ENCODE measurements around the gene AKAP11. TPM values are rescaled to one million over a fixed set of nuclear protein-coding genes. Genes with fewer than 3 reads are reported as not detected.

AKAP11 gene
- total and polyA plus RNA-seq, 2 of the 8 experiments (the other 6 are each of a cell fraction or from before 2014, with no cell fraction given), result 4.5 to 21.9 TPM

DNA sequence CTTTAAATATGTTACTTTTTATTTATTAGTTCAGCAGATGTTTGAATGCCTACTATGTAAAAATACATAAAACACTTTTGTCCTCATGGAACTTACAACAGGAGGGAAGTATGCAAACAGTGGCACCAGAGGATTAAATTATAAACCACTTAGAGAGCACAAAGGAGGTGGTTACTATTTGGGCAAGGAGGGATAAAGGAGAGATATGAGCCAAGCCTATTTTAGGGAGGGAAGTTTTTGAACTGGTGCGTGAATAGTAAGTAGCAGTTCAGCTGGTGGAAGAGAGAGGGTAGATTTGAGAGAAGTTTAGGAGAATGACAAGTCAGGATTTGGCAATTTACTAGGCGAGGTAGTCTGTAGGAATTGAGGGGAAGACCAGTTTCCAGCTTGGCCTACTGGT lies 8.6 kb downstream of the AKAP11 start:
- Histone ChIP-seq H2BK20ac (ENCODE audit: low read length) (no peak overlapping the region), H2BK15ac (ENCODE audit: low read length) (no peak overlapping the region), H4K91ac (replicated peaks; ENCODE audit: insufficient read length, low read length) (no peak overlapping the region), H3K27ac (ENCODE audit: low read depth, low read length) (no peak overlapping the region), H3K9ac (replicated peaks in 1 of 4; ENCODE audit: extremely low read depth in 1 of 4, low read depth in 3 of 4, low read length in 3 of 4) (no peak overlapping the region), H2AFZ (ENCODE audit: low read length) (no peak overlapping the region), H4K20me1 (replicated peaks in 1 of 2; ENCODE audit: control insufficient read depth in 1 of 2, insufficient read depth in 2 of 2, low read length in 2 of 2) (no peaks in the 10 kb centered on the region), H3K14ac (ENCODE audit: insufficient read length) (no peak overlapping the region), H4K8ac (ENCODE audit: extremely low read depth, insufficient read depth, low read length) (no peak overlapping the region), H2BK5ac (ENCODE audit: low read depth, low read length) (no peak overlapping the region), H3K79me1 (ENCODE audit: low read depth, low read length) (peaks cover 3% of the 10 kb centered on the region; the same call in 1 of the 2 replicates), H3K79me2 (ENCODE audit: control insufficient read depth in 1 of 2, insufficient read depth in 2 of 2, low read length in 2 of 2) (peaks cover 1 to 96% of the 10 kb centered on the region in 2 experiments; a peak in 3 of 4 replicates), H3K56ac (replicated peaks; ENCODE audit: insufficient read length, low read depth, low read length) (no peak overlapping the region), H3K36me3 (ENCODE audit: control insufficient read depth in 2 of 4, insufficient read depth in 4 of 4, low read length in 3 of 4) (no peaks in the 10 kb centered on the region), H3K4me3 (ENCODE audit: extremely low read depth in 1 of 4, insufficient read depth in 2 of 4, low read depth in 3 of 4, low read length in 4 of 4) (no peak overlapping the region), H3K18ac (ENCODE audit: extremely low read depth, low read length) (no peak overlapping the region), H2BK12ac (ENCODE audit: low read depth, low read length) (no peak overlapping the region), H3K4me1 (replicated peaks in 1 of 4; ENCODE audit: control insufficient read depth in 3 of 4, insufficient read depth in 4 of 4, low read length in 3 of 4) (peaks cover 0 to 18% (median 8%) of the 10 kb centered on the region in 4 experiments; a peak in 4 of 7 replicates), H3K23ac (ENCODE audit: insufficient read length) (no peak overlapping the region), H4K5ac (ENCODE audit: insufficient read length, low read depth, low read length) (no peak overlapping the region), H2BK120ac (replicated peaks; ENCODE audit: low read depth, low read length) (no peak overlapping the region), H3K23me2 (ENCODE audit: low read depth, low read length) (no peaks in the 10 kb centered on the region), H2AK5ac (ENCODE audit: low read depth, low read length) (no peak overlapping the region), H3K27me3 (replicated peaks in 1 of 4; ENCODE audit: control insufficient read depth in 3 of 4, extremely low read depth in 1 of 4, insufficient read depth in 3 of 4, low read length in 3 of 4) (no peaks in the 10 kb centered on the region), H3K9me3 (ENCODE audit: insufficient read depth in 2 of 2, low read depth in 1 of 2, low read length in 1 of 2) (no peaks in the 10 kb centered on the region), H3K4me2 (ENCODE audit: insufficient read depth in 1 of 2, low read depth in 2 of 2, low read length in 2 of 2) (no peak overlapping the region), H3K4ac (replicated peaks; ENCODE audit: insufficient read length, low read depth, low read length) (no peak overlapping the region)
- no peak for DNase-seq (ENCODE audit: low read depth in 1 of 2, low spot score in 2 of 2)
- 95 to 100% methylated on average over 1 to 2 of the region's 2 CpGs for WGBS, 2 experiments (ENCODE audit: extremely low coverage in 1 of 2, insufficient coverage in 1 of 2, insufficient read length in 1 of 2, insufficient replicate concordance in 2 of 2, low coverage in 1 of 2, low lambda C conversion rate in 2 of 2, missing lambda C conversion rate in 1 of 2)
- ChIA-PET CTCF (ENCODE audit: partially characterized antibody) (no interaction called here), POLR2A (ENCODE audit: partially characterized antibody) (interaction anchor here (1.3 kb wide), 1 partner anchor 9 kb away, joined by 8 read pairs; the partner anchor contains the start of gene AKAP11)
- no peak for FAIRE-seq
- TF ChIP-seq BACH1 (IDR thresholded peaks at IDR 0.05; ENCODE audit: low read length), result no peak
- TF ChIP-seq TEAD4 (IDR thresholded peaks at IDR 0.05; ENCODE audit: low read depth, low read length), result no peak
- TF ChIP-seq RXRA (IDR thresholded peaks at IDR 0.05; ENCODE audit: insufficient read depth, low read depth, low read length), result no peak
- no peak for TF ChIP-seq NRF1 (IDR thresholded peaks at IDR 0.05; ENCODE audit: low read depth, low read length)
- TF ChIP-seq MAFK (IDR thresholded peaks at IDR 0.05; ENCODE audit: low read depth, low read length), result no peak
- TF ChIP-seq CREB1 (IDR thresholded peaks at IDR 0.05), result no peak
- no peak for TF ChIP-seq ATF2 (IDR thresholded peaks at IDR 0.05; ENCODE audit: low read length)
- TF ChIP-seq, protein P1, sequence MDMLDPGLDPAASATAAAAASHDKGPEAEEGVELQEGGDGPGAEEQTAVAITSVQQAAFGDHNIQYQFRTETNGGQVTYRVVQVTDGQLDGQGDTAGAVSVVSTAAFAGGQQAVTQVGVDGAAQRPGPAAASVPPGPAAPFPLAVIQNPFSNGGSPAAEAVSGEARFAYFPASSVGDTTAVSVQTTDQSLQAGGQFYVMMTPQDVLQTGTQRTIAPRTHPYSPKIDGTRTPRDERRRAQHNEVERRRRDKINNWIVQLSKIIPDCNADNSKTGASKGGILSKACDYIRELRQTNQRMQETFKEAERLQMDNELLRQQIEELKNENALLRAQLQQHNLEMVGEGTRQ (IDR thresholded peaks at IDR 0.05; ENCODE audit: low read length), result no peak
- TF ChIP-seq GABPA (IDR thresholded peaks at IDR 0.05; ENCODE audit: borderline replicate concordance, insufficient read depth, low read length), result no peak
- no peak for TF ChIP-seq TBP (IDR thresholded peaks at IDR 0.05; ENCODE audit: low read depth, low read length)
- TF ChIP-seq SP4 (IDR thresholded peaks at IDR 0.05; ENCODE audit: low read length), result no peak
- no peak for TF ChIP-seq SIX5 (IDR thresholded peaks at IDR 0.05; ENCODE audit: low read depth, low read length)
- no peak for TF ChIP-seq JUN (IDR thresholded peaks at IDR 0.05; ENCODE audit: low read depth, low read length)
